Measurements from ENCODE around the gene ACTN4. TPM values are rescaled to one million over a fixed set of nuclear protein-coding genes. Genes with fewer than 3 reads are reported as not detected.
A peak's percentile ranks its signal among the peaks of the same experiment; 100 is the strongest.
"Not testable (repeated sequence)": the region's sequence is repeated elsewhere in the genome, so short reads cannot be mapped to it uniquely, and the experiment has no call there.

The ACTN4 gene
- polyA plus RNA-seq, 2 of the 4 experiments (the other 2 are of a cell fraction) = 605 to 967 TPM

DNA sequence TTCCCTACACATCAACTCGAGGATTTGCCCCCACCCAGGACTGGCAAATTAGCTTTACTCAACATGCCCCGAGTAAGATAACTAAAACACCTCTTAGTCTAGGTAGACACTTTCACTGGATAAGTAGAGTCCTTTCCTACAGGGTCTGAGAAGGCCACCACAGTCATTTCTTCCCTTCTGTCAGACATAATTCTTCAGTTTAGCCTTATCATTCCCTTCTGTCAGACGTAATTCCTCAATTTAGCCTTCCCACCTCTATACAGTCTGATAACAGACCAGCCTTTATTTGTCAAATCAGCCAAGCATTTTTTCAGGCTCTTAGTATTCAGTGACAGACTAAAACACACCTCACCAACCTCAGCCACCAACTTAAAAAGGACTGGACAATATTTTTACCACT lies 106.3 kb downstream of the ACTN4 start:
- DNase-seq (ENCODE audit: low read depth in 1 of 2, low spot score in 1 of 2); H3K4me2 ChIP-seq; H3K9me3 ChIP-seq; FAIRE-seq; H3K27ac ChIP-seq; POLR2A ChIA-PET; ATAC-seq; H3K4me3 ChIP-seq; H3K4me1 ChIP-seq: not testable (repeated sequence)
- CTCF ChIA-PET = interaction anchor here (1.4 kb wide), 1 partner anchor 9 kb away, joined by 3 read pairs; the partner anchor contains the start of gene CAPN12
- WGBS (ENCODE audit: missing lambda C conversion rate) = 76% methylated on average over 3 of the region's 3 CpGs

DNA sequence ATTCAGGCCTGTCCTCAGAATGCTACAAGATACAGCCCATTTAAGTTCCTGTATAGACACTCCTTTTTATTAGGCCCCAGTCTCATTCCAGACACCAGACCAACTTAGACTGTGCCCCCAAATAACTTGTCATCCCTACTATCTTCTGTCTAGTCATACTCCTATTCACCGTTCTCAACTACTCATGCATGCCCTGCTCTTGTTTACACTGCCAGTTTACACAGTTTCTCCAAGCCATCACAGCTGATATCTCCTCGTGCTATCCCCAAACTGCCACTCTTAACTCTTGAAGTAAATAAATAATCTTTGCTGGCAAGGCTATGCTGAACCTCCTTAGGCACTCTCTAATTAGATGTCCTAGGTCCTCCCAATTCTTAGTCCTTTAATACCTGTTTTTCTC lies 106.7 kb downstream of the ACTN4 start:
- H3K9me3 ChIP-seq; FAIRE-seq; POLR2A ChIA-PET; H3K4me1 ChIP-seq; ATAC-seq; H3K4me2 ChIP-seq; H3K4me3 ChIP-seq; H3K27ac ChIP-seq; DNase-seq (ENCODE audit: low read depth in 1 of 2, low spot score in 1 of 2): not testable (repeated sequence)
- CTCF ChIA-PET = interaction anchor here (1.4 kb wide), 1 partner anchor 10 kb away, joined by 3 read pairs; the partner anchor contains the start of gene CAPN12
- 18% methylated on average over 2 of the region's 2 CpGs for WGBS (ENCODE audit: missing lambda C conversion rate)

DNA sequence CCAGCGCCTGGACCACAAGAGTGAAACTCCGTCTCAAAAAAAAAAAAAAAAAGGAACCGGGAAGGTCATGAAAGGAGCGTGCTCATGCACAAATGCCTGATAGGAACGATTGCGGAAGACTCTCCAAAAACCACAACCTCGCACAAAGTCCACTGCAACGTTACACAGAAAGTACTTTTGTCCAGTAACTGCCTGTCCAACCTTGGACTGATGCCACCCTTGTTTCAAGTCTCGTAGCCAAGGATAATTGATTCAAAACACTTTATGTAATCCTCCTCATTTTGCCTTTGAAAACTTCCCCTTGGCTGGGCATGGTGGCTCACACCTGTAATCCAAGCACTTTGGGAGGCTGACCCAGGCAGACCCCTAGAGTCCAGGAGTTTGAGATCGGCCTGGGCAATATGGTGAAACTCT lies 112.1 kb downstream of the ACTN4 start:
- ChIA-PET CTCF (interaction anchor here (2.5 kb wide), 1 partner anchor 10 kb away, joined by 17 read pairs; no protein-coding TSS in a partner anchor), POLR2A (no interaction called here)
- FAIRE-seq (no peak), DNase-seq (ENCODE audit: low read depth in 1 of 2, low spot score in 1 of 2) (no peak), ATAC-seq (peak in 1 of 2 experiments; percentile 24; a peak in 1 of 6 replicates)
- Histone ChIP-seq H3K27ac (0 out of 6 replicates have a peak overlapping the region, but pooled peaks of 1 of the 2 experiments have one; percentile 4), H3K4me2 (no peak overlapping the region), H3K4me1 (peaks cover 16% of the 10 kb centered on the region), H3K4me3 (no peak overlapping the region), H3K9me3 (no peaks in the 10 kb centered on the region)
- 79% methylated on average over 10 of the region's 10 CpGs for WGBS (ENCODE audit: missing lambda C conversion rate)
- TF ChIP-seq CEBPB (IDR thresholded peaks at IDR 0.05) (no peak), CHD2 (IDR thresholded peaks at IDR 0.05; ENCODE audit: low read length, partially characterized antibody) (no peak), EHF (CRISPR knock-in tag; IDR thresholded peaks at IDR 0.05) (no peak), TFCP2L1 (CRISPR knock-in tag; IDR thresholded peaks at IDR 0.05) (no peak)
- TF ChIP-seq, protein P1, sequence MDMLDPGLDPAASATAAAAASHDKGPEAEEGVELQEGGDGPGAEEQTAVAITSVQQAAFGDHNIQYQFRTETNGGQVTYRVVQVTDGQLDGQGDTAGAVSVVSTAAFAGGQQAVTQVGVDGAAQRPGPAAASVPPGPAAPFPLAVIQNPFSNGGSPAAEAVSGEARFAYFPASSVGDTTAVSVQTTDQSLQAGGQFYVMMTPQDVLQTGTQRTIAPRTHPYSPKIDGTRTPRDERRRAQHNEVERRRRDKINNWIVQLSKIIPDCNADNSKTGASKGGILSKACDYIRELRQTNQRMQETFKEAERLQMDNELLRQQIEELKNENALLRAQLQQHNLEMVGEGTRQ (IDR thresholded peaks at IDR 0.05) = no peak

DNA sequence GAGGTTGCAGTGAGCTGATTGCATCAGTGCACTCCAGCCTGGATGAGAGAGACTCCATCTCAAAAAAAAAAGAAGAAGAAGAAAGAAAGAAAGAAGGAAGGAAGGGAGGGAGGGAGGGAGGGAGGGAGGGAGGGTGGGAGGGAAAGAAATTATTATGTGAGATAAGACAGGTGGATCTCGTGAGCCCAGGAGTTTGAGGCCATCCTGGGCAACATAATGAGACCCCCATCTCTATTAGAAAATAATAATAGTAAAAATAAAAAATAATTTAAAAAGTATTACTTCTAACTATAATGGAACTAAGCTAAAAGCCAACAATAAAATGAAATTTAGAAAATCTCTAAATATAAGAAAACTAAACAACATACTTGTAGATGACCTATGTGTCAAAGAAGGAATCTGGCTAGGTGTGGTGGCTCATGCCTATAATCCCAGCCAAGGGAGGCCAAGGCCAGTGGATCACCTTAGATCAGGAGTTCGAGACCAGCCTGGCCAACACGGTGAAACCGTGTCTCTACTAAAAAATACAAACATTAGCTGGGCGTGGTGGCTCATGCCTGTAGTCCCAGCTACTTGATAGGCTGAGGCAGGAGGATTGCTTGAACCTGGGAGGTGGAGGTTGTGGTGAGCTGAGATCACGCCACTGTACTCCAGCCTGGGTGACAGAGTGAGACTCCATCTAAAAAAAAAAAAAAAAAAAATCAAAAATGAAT lies 113.5 kb downstream of the ACTN4 start:
- 80% methylated on average over 6 of the region's 6 CpGs for WGBS (ENCODE audit: missing lambda C conversion rate)
- Histone ChIP-seq H3K27ac (peak overlapping the region in 1 of 2 experiments; percentile 52; a peak in 2 of 6 replicates), H3K4me1 (peaks cover 17% of the 10 kb centered on the region)
- not testable (repeated sequence) for DNase-seq (ENCODE audit: low read depth in 1 of 2, low spot score in 1 of 2); H3K4me3 ChIP-seq; FAIRE-seq; H3K4me2 ChIP-seq; ATAC-seq; H3K9me3 ChIP-seq
- ChIA-PET POLR2A (interaction anchor here (0.7 to 1.0 kb wide), 2 partner anchors 51 to 169 kb away, joined by 3 read pairs; no protein-coding TSS in a partner anchor), CTCF (interaction anchor here (0.6 to 2.5 kb wide), 11 partner anchors 9 to 172 kb away, joined by 3 to 17 read pairs (median 4); partner anchors contain the start of genes LGALS4, MRPS12 and SARS2)

DNA sequence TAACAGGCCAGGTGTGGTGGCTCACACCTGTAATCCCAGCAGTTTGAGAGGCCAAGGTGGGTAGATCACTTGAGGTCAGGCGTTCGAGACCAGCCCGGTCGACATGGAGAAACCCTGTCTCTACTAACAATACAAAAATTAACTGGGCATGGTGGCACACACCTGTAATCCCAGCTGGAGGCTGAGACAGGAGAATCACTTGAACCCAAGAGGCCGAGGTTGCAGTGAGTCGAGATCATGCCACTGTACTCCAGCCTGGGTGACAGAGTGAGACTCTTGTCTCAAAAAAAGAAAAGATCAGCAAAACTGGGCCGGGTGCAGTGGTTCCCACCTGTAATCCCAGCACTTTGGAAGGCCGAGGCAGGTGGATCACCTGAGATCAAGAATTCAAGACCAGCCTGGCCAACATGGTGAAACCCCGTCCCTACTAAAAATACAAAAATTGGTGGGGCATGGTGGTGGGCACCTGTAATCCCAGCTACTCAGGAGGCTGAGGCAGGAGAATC lies 114.5 kb downstream of the ACTN4 start:
- DNase-seq (ENCODE audit: low read depth in 1 of 2, low spot score in 1 of 2); H3K9me3 ChIP-seq; ATAC-seq; H3K4me3 ChIP-seq; H3K4me2 ChIP-seq; FAIRE-seq: not testable (repeated sequence)
- Histone ChIP-seq H3K27ac (peak overlapping the region in 1 of 2 experiments; percentile 48; a peak in 3 of 6 replicates), H3K4me1 (peaks cover 17% of the 10 kb centered on the region)
- ChIA-PET CTCF (interaction anchor here (0.7 to 2.5 kb wide), 9 partner anchors 8 to 171 kb away, joined by 3 to 17 read pairs (median 4); partner anchors contain the start of genes LGALS4, MRPS12 and SARS2), POLR2A (interaction anchor here (1.0 kb wide), 1 partner anchor 168 kb away, joined by 3 read pairs; no protein-coding TSS in a partner anchor)
- WGBS (ENCODE audit: missing lambda C conversion rate) = 93% methylated on average over 9 of the region's 9 CpGs
- TF ChIP-seq MAFK (IDR thresholded peaks at IDR 0.05; ENCODE audit: partially characterized antibody) = peak; percentile 68

DNA sequence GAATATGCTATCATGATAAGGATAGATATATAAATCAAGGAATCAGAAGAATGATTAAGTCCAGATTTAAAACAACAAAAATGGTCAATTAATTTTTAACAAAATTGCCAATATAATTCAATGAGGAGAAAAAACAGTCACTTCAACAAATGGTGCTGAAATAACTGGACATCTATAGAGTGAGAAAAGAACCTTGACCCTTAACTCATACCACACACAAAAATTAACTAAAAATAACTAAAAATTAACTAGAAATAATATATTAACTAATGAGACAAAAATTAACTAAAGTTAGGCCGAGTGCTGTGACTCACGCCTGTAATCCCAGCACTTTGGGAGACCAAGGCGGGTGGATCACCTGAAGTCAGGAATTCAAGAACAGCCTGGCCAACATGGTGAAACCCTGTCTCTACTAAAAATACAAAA lies 116.4 kb downstream of the ACTN4 start:
- 6% methylated on average over 3 of the region's 3 CpGs for WGBS (ENCODE audit: missing lambda C conversion rate)
- peak overlapping the region; percentile 53 to 85 for H3K27ac ChIP-seq
- FAIRE-seq (peak; percentile 82), ATAC-seq (peak; percentile 57 to 58; a peak in 5 of 6 replicates), DNase-seq (ENCODE audit: low read depth in 1 of 2, low spot score in 1 of 2) (no peak)
- H3K4me1 ChIP-seq = peaks cover 17% of the 10 kb centered on the region
- no peak overlapping the region for H3K4me3 ChIP-seq
- no peak for TF ChIP-seq HOXB13 (CRISPR knock-in tag; IDR thresholded peaks at IDR 0.05; ENCODE audit: low read depth)
- no peak for TF ChIP-seq TFCP2L1 (CRISPR knock-in tag; IDR thresholded peaks at IDR 0.05)
- no peak; the same call in 2 of the 3 replicates for TF ChIP-seq SMC3 (IDR thresholded peaks at IDR 0.05)
- TF ChIP-seq BHLHE40 (IDR thresholded peaks at IDR 0.05; ENCODE audit: low read depth, low read length) = no peak
- TF ChIP-seq FOSL2 (IDR thresholded peaks at IDR 0.05) = no peak
- peak; percentile 67 for TF ChIP-seq FOSL2 (CRISPR knock-in tag; IDR thresholded peaks at IDR 0.05)
- H3K9me3 ChIP-seq = no peaks in the 10 kb centered on the region
- ChIA-PET POLR2A (interaction anchor here (0.6 to 1.3 kb wide), 5 partner anchors 66 to 269 kb away, joined by 3 to 7 read pairs (median 4); no protein-coding TSS in a partner anchor), CTCF (interaction anchor here (0.5 to 1.7 kb wide), 3 partner anchors 14 to 529 kb away, joined by 3 read pairs; no protein-coding TSS in a partner anchor)
- H3K4me2 ChIP-seq = peak overlapping the region; percentile 56
